GM18520 (cell line): ENCODE results near the gene ACIN1.

Experiments used
- ATAC-seq: cut with Tn5 transposase; IDR thresholded peaks from one replicate; pipeline ENCODE4 v1.9.1; 2021; ENCODE audit not compliant: unreplicated experiment

Gene ACIN1

DNA sequence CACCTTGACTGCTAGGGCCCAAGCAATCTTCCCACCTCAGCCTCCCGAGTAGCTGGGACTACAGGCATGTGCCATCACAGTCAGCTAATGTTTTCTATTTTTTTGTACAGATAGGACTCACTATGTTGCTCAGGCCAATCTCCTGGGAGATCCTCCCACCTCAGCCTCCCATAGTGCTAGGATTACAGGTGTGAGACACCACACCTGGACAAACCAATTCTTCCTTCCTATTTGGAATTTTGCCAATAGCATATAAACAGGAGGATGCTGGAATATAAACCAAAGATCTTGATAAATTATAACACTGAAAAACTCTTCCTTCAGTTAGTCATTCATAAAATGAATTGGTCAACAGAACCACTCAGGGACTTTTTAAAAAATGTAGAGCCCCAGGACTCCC, 8.4 kb downstream of the ACIN1 start:
- no peak for ATAC-seq

DNA sequence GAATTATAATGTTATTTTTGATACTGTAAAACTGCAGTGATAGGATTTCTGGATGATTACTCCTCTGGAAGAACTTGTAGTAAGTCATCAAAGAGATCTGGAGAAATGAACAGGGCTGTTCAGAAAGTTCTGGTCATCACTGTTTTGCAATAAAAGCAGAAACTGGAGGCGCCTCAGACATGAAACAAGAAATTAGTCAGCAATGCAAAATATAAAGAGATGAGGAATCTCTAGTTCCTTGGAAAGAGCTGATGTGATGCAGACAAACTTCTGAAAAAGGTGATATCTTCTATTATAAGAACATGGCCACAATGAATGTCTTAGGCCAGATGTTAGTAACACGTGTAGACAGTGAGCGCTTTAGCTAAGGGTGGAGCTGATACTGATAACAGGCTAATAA, 9.5 kb downstream of the ACIN1 start:
- ATAC-seq = no peak

DNA sequence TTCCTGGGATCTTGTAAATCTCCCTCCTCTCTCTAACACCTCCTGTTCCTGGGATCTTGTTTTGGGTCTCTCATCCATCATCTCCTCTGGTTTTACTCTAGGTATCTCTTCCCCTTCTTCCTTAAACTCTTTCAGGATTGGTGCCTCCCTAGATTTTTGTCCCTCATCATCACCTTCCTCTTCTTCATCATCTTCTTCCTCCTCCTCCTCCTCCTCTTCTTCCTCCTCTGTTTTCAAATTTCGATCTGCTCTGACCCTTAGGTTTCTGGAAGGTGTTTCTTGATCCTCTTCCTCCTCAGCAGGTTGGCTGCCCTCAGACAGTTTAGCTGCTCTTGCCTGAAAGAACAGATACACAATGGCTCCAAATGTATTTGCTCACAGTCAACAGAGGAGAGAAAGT, 14.5 kb downstream of the ACIN1 start:
- no peak for ATAC-seq

DNA sequence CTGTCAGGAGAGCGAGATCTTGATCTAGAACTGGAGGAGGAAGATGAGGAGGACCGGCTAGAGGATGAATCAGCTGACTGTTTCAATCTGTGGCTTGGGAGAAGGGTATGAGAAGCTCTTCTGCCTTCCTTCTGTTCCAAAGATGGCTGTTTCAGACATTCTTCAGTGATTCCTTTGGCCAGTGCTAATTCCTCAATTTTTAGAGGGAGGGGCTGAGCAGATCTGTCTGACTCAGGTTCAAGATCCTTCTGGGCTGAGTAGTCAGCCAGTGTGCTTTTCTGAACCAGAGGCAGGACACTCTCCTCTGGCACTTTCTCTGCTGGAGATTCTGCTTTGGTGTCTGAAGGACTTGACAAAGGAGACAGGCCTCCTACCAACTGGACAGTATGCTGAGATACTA, 15.2 kb downstream of the ACIN1 start:
- ATAC-seq = no peak

DNA sequence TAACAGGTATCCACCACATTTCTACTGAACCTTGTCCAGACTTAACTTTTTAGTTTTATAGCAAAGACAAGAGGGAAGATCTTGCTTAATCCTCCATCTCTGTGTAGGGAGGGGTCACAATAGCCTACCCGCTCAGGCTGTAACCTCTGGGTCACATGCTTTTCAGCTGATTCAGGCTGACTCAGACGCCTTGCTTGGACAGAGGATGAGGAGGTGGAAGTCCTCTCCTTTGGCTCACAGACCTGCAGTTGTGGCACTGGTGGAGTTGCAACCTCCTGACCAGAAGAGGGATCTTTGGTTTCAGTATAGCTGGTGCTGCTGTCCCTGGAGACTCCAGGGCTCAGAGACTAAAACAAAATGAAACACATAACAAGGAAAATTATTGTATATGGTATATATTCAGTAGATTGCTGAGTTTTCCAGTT, 16.2 kb downstream of the ACIN1 start:
- no peak for ATAC-seq

DNA sequence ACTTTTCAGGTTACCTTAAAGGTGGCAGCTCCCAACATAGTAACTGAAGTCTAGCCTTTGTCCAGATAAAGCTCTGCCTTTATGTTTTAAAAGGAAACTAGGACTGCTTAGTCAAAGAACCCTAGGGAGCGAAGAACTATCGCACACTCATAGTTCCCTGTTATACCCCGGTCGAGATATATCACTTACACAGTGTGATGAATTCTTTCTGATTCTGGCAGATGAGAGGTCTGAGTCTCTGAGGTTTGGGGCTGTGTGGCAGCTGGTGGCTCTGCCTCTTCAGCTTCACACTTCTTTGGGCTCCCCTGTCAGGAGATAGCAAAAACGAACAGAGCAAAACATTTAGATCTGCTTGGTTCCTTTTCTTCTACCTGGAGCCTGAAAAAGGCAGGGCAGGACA, 17.0 kb downstream of the ACIN1 start:
- ATAC-seq = no peak

DNA sequence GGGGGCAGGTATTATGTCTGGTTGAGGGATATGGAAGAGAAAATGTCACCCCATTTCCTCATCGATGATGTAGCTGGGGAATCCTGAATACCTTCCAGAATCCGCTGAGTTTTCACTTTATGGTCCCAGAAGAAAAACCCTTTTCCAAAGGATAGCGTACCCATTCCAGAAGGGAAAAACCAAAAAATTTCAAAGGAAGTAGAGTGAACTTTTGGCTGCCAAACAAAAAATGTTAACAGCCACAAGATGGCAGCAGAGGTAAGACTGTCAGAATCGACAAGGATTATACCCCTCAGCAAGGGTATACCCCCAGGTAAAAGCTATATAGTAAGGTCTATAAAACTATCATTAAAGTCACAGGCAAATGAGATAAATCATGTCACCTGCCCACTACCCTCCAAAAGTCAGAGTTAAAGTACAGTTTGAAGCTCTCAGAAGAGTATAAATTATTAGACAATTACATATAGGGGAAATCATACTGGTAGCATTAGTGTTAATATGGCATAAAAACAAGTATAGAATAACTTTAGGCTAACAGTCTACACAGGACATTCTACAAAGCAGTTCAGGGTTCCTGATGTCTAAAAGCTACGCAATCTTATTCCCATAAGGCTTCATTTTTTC, 18.0 kb downstream of the ACIN1 start:
- ATAC-seq = no peak

DNA sequence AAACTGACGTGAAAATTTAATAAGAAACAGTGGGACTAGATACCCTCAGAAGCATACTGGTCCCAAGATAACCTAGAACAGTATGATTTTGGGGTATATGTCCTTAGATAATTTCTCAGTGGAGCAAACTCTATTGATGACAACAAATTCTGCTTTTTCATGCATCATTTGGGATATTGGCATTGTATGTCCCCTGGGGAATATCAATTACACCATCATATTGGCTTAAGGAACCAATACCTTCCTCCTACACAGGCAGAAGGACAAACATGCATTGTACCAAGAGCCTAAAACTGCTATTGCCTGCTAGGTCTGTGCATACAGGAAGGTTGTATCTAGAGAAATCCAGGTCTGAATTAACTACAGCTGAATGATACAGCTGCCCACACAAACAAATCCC, 20.0 kb downstream of the ACIN1 start:
- ATAC-seq = no peak

DNA sequence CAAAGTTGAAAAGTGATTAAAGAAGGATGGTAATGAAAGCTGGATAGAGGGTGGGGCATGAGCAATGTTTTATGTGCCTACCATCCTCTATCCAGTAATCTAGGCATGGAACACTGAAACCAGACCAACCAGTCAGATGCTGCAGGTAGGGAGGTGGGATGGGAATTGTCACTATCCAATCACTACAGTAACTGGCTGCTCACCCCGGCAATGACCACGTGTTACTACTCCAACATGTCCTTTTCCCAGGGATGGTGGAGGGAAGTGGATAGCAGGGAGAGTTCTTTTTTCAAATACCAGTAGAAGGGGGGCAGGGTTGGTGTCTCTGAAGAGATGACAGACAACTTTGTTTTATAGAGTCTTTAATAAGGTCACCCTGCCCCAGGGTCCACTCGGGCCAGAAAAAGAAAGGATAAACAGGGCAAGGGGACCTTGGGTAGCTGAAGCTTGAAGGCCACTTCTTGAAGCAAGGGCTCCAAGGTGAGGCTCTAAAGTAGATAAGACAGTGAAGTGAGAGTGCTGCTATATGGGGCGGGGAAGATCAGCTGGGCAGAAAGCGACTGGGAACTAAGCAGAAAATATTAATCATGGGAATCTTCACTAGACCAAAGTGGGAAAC, 22.9 kb downstream of the ACIN1 start:
- ATAC-seq = no peak

DNA sequence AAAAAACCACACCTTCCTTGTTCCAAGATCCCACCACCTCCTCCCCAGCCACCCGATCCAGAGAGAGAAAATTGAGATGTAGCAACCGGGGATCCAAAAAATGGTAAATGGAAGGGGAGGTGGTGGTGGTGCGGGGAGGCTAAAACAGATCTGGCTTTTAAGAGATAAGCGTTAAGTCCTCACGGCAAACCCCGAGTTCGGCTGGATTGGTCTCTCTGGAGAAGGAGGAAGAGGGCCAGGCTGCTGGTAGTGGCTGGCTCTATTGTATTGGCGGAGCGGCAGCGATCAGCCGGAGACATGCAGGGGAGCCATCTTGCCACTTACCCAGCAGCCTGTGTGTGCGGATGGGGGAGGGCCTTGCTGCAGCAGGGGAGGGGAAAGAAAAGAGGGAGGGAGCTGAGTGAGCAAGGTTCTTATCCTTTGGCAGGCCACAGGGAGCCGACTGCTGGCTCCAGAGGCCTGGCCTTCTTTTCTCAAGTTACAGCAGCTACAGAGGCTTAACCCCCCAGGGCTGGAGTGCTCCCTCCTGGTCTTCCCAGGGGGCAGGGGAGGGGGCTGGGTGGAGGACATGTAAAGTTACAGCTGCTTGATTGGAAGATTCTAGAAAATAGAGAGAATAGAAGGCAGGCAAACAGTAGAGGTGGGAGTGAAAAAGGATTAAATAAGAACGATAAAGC, 23.6 kb downstream of the ACIN1 start:
- ATAC-seq = peak; percentile 69

DNA sequence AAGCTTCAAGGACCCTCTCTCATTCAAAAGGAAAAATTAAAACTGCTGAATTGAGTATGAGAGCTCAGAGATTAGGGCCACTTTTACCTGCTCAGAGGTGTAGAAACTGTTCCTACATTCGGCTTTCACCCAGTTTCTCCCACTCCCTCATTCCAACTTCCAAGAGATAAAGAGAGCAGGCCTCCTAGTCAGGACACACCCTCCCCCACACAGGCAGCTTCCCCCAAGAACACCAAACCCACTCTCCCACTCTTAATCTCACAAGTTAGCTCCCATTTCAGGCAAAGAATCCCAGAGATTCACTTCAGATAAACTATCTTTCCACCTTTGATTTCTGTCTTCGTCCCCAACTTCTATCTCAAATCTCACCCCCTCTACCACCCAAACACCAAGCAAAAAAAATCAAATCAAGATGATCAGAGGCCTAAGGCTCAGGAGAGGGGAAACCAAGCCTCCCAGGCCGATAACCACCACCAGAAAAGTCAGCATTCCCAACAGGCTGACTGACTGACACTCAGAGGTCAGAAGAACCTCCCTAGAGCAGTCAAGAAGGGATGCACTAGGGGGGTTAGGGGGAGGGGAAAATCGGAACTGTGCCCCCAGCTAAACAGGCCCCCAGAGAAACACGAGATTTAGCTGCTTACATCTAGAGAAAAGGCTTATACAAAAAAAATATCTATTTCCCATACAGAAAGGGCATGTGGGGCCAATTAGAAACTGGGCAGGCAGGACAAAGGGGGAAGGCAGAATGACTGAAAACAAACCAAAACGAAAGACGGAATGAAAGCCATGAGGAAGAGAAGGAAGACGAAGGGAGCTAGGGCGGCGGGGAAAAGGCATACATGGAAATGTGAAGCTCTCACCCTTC, 24.4 kb downstream of the ACIN1 start:
- ATAC-seq = no peak

DNA sequence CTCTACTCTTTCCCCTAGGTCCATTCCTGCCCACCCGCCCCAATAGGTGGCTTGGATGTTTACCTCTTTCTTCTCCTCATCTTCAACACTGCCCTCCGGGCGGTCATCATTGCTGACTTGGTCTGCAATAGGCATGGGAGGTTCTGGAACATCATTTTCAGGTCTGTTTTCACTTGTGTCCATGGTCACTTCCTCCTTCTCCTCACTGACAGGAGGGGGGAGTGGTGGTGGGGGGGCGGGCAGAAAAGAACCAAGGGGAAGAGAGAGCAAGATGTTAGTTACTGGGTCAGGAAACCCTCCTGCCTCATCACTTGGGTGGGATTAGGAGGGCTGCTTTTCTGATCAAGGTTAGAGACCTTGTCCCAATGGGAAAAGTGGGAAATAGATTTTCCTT, 25.5 kb downstream of the ACIN1 start:
- ATAC-seq = no peak

DNA sequence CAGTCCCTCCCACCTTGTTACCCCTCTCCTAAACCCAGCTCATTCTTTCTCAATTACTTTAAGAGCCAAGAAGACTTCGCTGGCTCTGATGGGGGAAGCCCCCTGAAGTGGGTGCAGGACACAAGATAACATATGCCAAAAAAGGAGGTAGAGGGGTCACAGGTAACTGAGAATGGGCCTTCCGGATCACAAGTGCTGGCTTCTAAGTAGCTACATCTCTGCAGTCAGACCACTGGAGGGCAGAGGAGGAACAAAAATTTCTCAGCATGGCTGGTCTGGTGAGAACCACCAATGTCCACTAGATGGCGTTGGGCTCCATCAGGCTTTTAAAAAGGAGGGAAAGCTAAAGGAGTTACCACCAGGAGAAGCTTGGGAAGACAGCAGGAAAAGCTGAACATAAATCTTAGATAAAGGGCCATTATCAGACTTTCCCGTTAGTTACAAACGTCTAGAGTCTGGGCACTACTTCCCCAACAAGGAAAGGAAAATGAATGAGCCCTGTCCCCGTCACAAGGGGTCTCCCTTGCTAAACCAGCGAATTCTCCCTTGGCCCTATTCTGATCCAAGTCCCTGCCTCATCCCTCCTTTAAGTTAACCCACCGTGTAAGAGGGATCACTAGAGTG, 26.0 kb downstream of the ACIN1 start:
- peak; percentile 59 for ATAC-seq

DNA sequence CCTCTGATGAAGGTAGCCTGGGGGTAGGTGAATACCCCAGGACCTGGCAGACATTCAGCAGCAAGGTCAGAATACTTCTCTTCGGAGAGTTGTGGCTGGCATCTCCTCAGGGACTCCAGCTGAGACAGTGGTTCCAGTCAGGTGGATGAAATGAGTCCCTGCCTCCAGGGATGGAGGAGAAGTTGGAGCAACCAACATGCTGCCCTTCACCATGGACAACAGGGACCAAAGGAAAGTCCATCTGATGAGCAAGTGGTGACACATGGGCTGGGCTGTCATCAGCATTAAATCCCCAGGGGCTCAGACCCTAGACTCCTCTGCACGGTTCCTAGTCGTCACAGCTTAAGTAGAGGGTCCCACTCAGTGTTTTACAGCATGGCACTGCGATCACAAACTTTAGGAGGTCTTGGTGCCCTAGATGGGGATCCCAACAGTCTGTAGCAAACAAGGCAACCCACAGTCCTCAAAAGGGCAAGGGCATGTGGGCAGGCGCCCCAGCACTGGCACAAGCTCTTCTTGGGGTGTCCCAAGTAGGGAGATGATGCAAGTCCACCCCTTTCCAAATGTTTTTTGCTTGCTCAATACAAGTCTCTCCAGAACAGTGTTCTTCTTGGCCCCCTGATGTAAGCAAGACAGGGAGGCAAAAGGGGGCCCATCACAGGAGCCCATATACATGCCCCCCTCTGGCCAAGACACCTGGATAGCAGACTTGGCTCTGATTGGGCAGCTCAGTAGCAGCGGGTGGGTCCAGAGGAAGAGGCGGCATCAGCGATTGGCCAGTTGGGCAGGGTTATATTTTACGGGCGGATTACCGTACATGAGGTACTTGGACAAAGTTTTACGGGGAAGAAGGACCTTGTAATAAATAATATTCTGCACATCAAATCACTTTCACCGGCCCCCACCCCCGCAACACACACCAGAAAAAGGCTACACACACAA, 26.8 kb downstream of the ACIN1 start:
- no peak for ATAC-seq

DNA sequence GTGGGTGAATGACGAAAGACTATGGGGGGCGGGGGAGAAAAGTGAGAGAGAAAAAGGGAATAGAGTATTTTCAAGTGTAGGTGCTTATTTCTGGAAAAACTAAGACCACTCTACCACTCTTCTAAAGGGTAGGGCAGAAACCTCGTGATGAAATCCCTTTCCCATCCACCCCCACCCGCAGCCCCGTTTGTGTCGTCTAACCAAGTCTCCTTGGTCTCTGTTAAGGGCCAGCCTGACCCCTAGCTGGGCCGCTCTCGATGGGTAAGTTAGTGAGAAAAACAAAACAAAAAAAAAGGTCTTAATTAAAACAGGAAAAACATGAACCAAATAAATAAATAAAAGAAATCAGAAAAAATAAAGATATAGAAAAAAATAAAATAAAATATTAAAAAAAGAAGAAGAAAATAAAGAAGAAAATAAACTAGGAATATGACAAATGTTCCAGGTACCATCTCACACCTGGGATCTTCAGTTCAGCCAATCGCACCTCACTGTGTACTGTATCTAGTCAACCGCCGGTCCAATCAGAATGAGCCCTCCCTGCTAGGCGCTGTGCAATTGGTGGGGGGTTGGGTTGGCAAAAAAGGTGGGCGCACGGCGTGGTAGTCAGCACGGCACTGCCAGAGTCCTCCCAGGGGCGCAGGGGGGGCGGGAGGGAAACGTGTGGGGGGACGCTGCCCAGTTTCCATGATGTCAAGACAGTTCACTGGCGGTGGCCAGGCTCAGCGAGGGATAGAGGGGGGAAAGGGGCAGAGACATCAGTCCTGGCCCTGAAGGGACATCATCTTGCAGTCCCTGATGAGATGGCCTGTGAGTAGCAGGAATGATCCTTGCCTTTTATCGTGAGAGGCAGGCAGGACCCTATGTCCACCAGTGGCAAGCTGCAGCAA, 27.8 kb downstream of the ACIN1 start:
- ATAC-seq = no peak

DNA sequence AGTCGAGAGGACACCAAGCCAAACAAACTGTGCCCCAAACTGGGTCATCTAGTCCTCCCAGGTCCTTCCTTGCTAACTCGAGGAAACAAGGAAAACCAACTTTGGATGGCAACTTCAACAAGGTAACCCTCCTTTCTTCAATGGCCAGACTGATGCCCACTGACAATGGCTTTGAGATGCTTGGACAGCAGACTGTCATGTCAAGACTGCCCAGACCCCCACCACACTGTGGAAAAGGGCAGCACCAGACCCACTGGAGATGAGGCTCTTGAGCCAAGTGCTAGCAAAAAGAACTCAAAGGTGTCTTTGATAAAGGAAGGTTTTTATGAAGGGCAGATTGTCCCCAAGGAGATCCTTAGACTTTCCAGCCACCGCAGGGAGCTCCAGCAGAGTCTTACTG, 28.6 kb downstream of the ACIN1 start:
- ATAC-seq = no peak

DNA sequence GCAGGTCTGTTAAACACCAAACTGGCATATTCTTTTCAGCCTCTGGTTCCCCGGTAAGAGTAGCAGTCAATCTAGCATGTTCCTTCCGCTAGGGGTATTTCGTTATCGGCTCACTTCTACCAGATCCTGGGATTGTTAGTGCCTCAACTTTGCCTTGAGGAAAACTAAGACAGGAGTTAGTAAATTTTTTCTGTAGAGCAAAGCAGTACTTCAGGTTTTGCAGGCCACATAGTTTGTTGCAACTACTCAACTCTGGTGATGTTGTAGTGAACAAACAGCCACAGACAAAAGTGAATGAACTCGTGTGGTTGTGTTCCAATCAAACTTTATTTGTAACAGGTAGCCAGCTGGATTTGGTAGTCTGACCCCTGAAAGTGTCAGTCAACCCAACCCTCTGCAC, 31.3 kb downstream of the ACIN1 start:
- no peak for ATAC-seq

DNA sequence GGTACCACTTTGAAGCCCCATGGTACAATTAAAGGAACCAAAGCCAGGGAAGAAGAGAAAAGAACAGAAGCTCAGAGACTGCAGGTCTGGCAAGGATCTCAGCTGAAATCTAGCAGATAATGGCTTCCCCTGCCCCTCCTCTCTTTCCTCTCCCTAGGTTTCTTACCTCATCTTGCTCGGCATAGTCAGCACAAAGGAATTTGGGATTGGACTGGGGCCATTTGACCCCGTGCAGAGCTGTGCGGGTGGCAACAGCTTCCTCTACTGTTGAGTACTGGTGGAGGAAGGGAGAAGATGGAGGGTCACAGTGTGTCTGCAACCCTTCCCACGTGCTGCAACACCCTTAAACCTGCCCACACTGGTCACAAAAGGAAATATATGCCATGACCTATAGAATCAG, 32.9 kb downstream of the ACIN1 start:
- no peak for ATAC-seq
